NB4 (cell line): Measurements from ENCODE around the gene ODAD2.

Experiments
- CTCF ChIP-seq: IDR thresholded peaks from one replicate; pipeline ENCODE4 v1.5.1; 2012; ENCODE audit warnings: low read depth, low read length
- MAX ChIP-seq: IDR thresholded peaks from 2 replicates; pipeline ENCODE4 v1.6.1; 2011; ENCODE audit warnings: low read depth, low read length
- MYC ChIP-seq: IDR thresholded peaks from 2 replicates; pipeline ENCODE4 v1.6.1; 2011; ENCODE audit warnings: low read depth, low read length
- POLR2A ChIP-seq: IDR thresholded peaks from 2 replicates; pipeline ENCODE4 v1.6.1; 2011; ENCODE audit warnings: mild to moderate bottlenecking; ENCODE audit not compliant: insufficient read length; ENCODE audit errors: extremely low read depth

- TF ChIP-seq CTCF (no peak), POLR2A (no peak), MAX (no peak), MYC (no peak)
Observed at GRCh38 chr10:28012990-28013515, 14.2 kb upstream of the ODAD2 start.
